Hindlimb muscle (tissue), 1 donor: Measurements from ENCODE around the gene MDK. TPM values are rescaled to one million over a fixed set of nuclear protein-coding genes. Genes with fewer than 3 reads are reported as not detected.
"Not testable (repeated sequence)": the region's sequence is repeated elsewhere in the genome, so short reads cannot be mapped to it uniquely, and the experiment has no call there.

Experiments
- DNase-seq: peaks from one replicate; pipeline ENCODE4 v3.0.0-alpha.2; 2013
- polyA plus RNA-seq: library from polyadenylated mRNA; unstranded; fragments of 120-200 nt; gene quantifications from one replicate; pipeline ENCODE4 v1.2.1, GENCODE V29; 2013; ENCODE audit not compliant: insufficient read length

MDK gene
- polyA plus RNA-seq, 1 donor, result 185 TPM

GRCh38 chr11:46369458-46370152 is 11.9 kb upstream of the MDK start:
- no peak for DNase-seq

GRCh38 chr11:46370253-46370652 is 11.2 kb upstream of the MDK start:
- no peak for DNase-seq

GRCh38 chr11:46371262-46371661 is 10.2 kb upstream of the MDK start:
- not testable (repeated sequence) for DNase-seq

GRCh38 chr11:46372086-46372485 is 9.4 kb upstream of the MDK start:
- DNase-seq, result no peak

- not testable (repeated sequence) for DNase-seq
Measured at GRCh38 chr11:46372501-46372900, 9.0 kb upstream of the MDK start.

- DNase-seq, result no peak
Measured at GRCh38 chr11:46373787-46374740, 7.4 kb upstream of the MDK start.

- DNase-seq, result no peak
Measured at GRCh38 chr11:46374815-46375214, 6.7 kb upstream of the MDK start.

- no peak for DNase-seq
Measured at GRCh38 chr11:46375392-46376101, 5.9 kb upstream of the MDK start.

- DNase-seq, result no peak
Measured at GRCh38 chr11:46376258-46377050, 5.0 kb upstream of the MDK start.

GRCh38 chr11:46377290-46377689 is 4.2 kb upstream of the MDK start:
- no peak for DNase-seq

GRCh38 chr11:46377831-46378230 is 3.6 kb upstream of the MDK start:
- no peak for DNase-seq

GRCh38 chr11:46378296-46378695 is 3.2 kb upstream of the MDK start:
- DNase-seq, result no peak

GRCh38 chr11:46378811-46379481 is 2.5 kb upstream of the MDK start:
- DNase-seq, result no peak

GRCh38 chr11:46379482-46380293 is 1.8 kb upstream of the MDK start:
- not testable (repeated sequence) for DNase-seq

GRCh38 chr11:46380340-46381047 is 975 bp upstream of the MDK start:
- DNase-seq, result no peak

GRCh38 chr11:46381819-46382645 is 563 bp downstream of the MDK start:
- no peak for DNase-seq

- no peak for DNase-seq
Measured at GRCh38 chr11:46382646-46383403, 1.4 kb downstream of the MDK start.

- DNase-seq, result no peak
Measured at GRCh38 chr11:46383404-46383758, 1.9 kb downstream of the MDK start.
